Transverse colon (tissue), 4 donors: ENCODE results near the gene PJA1.

Source experiments
- CTCF ChIP-seq, 5 experiments: fragments of 200-600 bp in 3 of 5; fragments of 450-650 bp in 2 of 5; sonication (generic) in 3 of 5; IDR thresholded peaks; 1 replicate in 2 of 5; 2 replicates in 3 of 5; pipeline ENCODE4 v1.5.1; 2016 to 2017; ENCODE audit warnings: antibody characterized with exemption in 5 of 5, inconsistent platforms in 3 of 5, mild to moderate bottlenecking in 2 of 5, moderate library complexity in 1 of 5
- EP300 ChIP-seq: sonication (generic); formaldehyde crosslinking; IDR thresholded peaks from one replicate; pipeline ENCODE4 v1.6.1; 2017; ENCODE audit warnings: antibody characterized with exemption, low read depth
- POLR2A ChIP-seq: fragments of 450-650 bp; IDR thresholded peaks from one replicate; pipeline ENCODE4 v1.6.1; 2016; ENCODE audit warnings: antibody characterized with exemption, mild to moderate bottlenecking, moderate library complexity
- POLR2AphosphoS5 ChIP-seq, 3 donors: sonication (generic); formaldehyde crosslinking; IDR thresholded peaks; one replicate each; pipeline ENCODE4 v1.6.1; 2016; ENCODE audit warnings: antibody characterized with exemption in 3 of 3

DNA sequence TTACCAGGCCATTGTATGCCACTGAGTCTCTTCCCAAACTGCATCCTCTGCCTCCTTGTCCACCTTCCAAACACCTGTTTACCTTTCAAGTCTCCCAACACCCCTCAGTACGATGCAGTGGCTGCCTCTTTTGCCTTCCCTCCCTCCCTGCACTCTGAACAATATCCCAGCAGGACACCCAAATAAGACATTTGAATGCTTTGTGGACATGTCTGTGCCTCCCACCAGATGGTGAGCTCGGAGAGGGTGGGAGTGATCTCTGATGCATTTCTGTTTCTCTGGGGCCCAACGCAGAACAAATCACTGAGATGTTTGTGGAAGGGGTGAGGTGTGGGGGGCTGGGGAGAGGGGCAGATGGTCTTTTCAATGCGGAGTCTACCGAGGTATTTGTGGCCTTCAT is 33.4 kb downstream of the PJA1 start:
- TF ChIP-seq EP300: no peak
- no peak for TF ChIP-seq CTCF (IDR thresholded peaks at IDR 0.05)
- no peak for TF ChIP-seq POLR2A
- TF ChIP-seq POLR2AphosphoS5 (IDR thresholded peaks at IDR 0.05): no peak
